Right lobe of liver (tissue), 6 donors: ENCODE results near the gene DCTN5. TPM values are rescaled to one million over a fixed set of nuclear protein-coding genes. Genes with fewer than 3 reads are reported as not detected.

Experiments
- ATAC-seq, 4 donors: fragments of 200-7000 bp; cut with Tn5 transposase; one replicate each; pipeline ENCODE4 v1.9.1; 2020; ENCODE audit warnings: mild to moderate bottlenecking in 4 of 4, moderate library complexity in 4 of 4
- DNase-seq, 3 donors: peaks; one replicate each; pipeline ENCODE4 v3.0.0-alpha.2; 2020
- H3K27ac ChIP-seq, 3 donors: fragments of 200-600 bp; one replicate each; pipeline ENCODE4 v1.8.0; 2022
- H3K27me3 ChIP-seq, 2 donors: fragments of 200-600 bp; one replicate each; pipeline ENCODE4 v1.8.0; 2022
- H3K36me3 ChIP-seq, 4 donors: fragments of 200-600 bp; sonication (generic) in 1 of 4; one replicate each; pipeline versions ENCODE4 v1.5.1 to v1.8.0; 2017 to 2022; ENCODE audit warnings: control low read depth in 1 of 4
- H3K4me1 ChIP-seq, 4 donors: fragments of 200-600 bp; sonication (generic) in 1 of 4; one replicate each; pipeline versions ENCODE4 v1.5.1 to v1.8.0; 2017 to 2022; ENCODE audit warnings: control low read depth in 1 of 4
- H3K4me3 ChIP-seq, 3 donors: fragments of 200-600 bp; one replicate each; pipeline ENCODE4 v1.8.0; 2022
- H3K9me3 ChIP-seq, 4 donors: fragments of 200-600 bp; sonication (generic) in 1 of 4; one replicate each; pipeline versions ENCODE4 v1.5.1 to v1.8.0; 2017 to 2022; ENCODE audit warnings: control low read depth in 1 of 4
- POLR2A ChIP-seq: fragments of 450-650 bp; IDR thresholded peaks from one replicate; pipeline ENCODE4 v1.6.1; 2017; ENCODE audit warnings: antibody characterized with exemption, mild to moderate bottlenecking
- WGBS: methylation state at CpG from one replicate; pipeline ENCODE4 v1.1.6; 2018; ENCODE audit warnings: low coverage, low lambda C conversion rate; ENCODE audit not compliant: insufficient coverage; ENCODE audit errors: missing lambda C conversion rate; 5-methylcytosine and 5-hydroxymethylcytosine counted together
- intact Hi-C, 2 donors: fragments of 100-400 bp; cut with DNase I; formaldehyde crosslinking; loops; one replicate each; pipeline versions ENCODE4 v1.11.2 to v1.14.1; 2022
- total RNA-seq, 6 experiments: library from RNA; depleted of rRNA in 2 of 6; stranded (reverse); fragments of >200 nt in 2 of 6; fragmentation: NEBNext Ultra II Directional in 3 of 6; extraction: Animal tissue kit (Norgen Biotek cat#: 25700) in 3 of 6; gene quantifications; one replicate each; pipeline versions ENCODE4 v1.1.0 to v1.2.4, GENCODE V29; 2016 to 2023
- TF ChIP-seq, protein P1 (sequence below), 4 donors: fragments of 200-600 bp in 3 of 4; fragments of 450-650 bp in 1 of 4; IDR thresholded peaks; one replicate each; pipeline versions ENCODE4 v1.5.1 to v1.8.0; 2016 to 2022; ENCODE audit warnings: antibody characterized with exemption in 4 of 4, mild to moderate bottlenecking in 2 of 4
- donor health status: DM: no; HTN: yes; CAD: no.
- donor health status: DM: no; HTN: no; CAD: no.
- donor health status: DM: no; HTN: no; CAD: no.
- donor health status: DM: no; HTN: yes; CAD: no.
- donor health status: DM: no; HTN: yes; CAD: no.

The DCTN5 gene
- total RNA-seq, 6 experiments from 2014 or later, result 10.0 to 18.9 (median 18.3) TPM

DNA sequence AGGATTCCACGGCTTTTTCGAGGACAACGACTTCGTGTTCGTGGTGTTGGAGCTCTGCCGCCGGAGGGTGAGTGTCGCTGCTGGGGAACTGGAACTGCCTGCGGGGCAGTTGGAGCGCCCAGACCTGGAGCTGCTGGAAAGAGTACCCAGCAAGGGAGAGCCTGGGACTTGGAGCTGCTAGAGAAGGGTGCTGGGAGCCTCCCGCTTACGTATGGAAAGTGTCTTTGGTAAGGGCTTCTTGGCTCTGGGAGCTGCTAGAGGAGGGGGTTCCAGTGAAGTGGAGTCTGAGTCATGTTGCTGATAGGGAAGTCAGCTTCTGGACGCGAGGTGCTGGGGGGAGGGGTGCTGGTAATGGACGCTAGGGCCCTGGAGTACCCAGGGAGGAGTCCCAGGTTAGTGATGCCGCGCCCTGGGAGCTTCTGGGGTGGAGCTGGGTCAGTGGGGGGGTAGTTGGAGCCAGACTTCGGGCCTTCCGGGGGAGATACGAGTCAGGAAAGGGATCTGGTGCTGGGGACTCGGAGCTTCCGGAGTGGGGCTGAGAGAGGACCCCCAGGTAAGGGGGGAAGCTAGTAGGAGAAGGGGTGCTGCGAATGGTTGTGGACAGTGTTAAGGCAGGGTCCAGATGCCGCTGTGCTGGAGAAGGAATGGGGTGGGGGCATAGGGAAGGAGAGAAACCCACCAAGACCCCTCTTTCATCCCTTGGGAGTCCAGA is 38.2 kb downstream of the DCTN5 start:
- peak in 2 of 3 donors; percentile 31 to 44 for DNase-seq
- Histone ChIP-seq H3K9me3 (no peaks in the 10 kb centered on the region), H3K27me3 (no peaks in the 10 kb centered on the region), H3K27ac (no peak overlapping the region), H3K4me3 (peak overlapping the region in 2 of 3 donors; percentile 41 to 51), H3K4me1 (peaks cover 0 to 6% (median 0%) of the 10 kb centered on the region in 4 donors), H3K36me3 (peaks cover 0 to 10% (median 0%) of the 10 kb centered on the region in 4 donors)
- peak in 1 of 4 donors; percentile 15 for ATAC-seq
- TF ChIP-seq, protein P1, sequence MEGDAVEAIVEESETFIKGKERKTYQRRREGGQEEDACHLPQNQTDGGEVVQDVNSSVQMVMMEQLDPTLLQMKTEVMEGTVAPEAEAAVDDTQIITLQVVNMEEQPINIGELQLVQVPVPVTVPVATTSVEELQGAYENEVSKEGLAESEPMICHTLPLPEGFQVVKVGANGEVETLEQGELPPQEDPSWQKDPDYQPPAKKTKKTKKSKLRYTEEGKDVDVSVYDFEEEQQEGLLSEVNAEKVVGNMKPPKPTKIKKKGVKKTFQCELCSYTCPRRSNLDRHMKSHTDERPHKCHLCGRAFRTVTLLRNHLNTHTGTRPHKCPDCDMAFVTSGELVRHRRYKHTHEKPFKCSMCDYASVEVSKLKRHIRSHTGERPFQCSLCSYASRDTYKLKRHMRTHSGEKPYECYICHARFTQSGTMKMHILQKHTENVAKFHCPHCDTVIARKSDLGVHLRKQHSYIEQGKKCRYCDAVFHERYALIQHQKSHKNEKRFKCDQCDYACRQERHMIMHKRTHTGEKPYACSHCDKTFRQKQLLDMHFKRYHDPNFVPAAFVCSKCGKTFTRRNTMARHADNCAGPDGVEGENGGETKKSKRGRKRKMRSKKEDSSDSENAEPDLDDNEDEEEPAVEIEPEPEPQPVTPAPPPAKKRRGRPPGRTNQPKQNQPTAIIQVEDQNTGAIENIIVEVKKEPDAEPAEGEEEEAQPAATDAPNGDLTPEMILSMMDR (IDR thresholded peaks at IDR 0.05), result no peak
- no peak for TF ChIP-seq POLR2A
- 32% methylated on average over 17 of the region's 24 CpGs for WGBS
- intact Hi-C loops, result no loop called here

DNA sequence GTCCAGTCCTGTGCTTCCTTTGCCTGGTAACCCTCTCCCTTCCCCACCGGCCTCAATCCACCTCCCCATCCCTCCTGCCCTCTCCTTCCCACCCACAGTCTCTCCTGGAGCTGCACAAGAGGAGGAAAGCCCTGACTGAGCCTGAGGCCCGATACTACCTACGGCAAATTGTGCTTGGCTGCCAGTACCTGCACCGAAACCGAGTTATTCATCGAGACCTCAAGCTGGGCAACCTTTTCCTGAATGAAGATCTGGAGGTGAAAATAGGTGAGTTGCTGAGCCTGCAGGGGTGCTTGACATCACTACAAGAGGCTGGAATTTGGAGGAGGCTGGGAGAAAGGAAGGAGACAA is 38.7 kb downstream of the DCTN5 start:
- H3K4me1 ChIP-seq, result peaks cover 0 to 6% (median 0%) of the 10 kb centered on the region in 4 donors
- no peak overlapping the region for H3K4me3 ChIP-seq
- ATAC-seq, result no peak
- intact Hi-C loops, result no loop called here
- 54% methylated on average over 6 of the region's 6 CpGs for WGBS
- no peaks in the 10 kb centered on the region for H3K9me3 ChIP-seq
- H3K27me3 ChIP-seq, result no peaks in the 10 kb centered on the region
- TF ChIP-seq POLR2A, result no peak
- TF ChIP-seq, protein P1 (IDR thresholded peaks at IDR 0.05), result no peak
- no peak for DNase-seq
- no peak overlapping the region for H3K27ac ChIP-seq
- H3K36me3 ChIP-seq, result peaks cover 0 to 10% (median 0%) of the 10 kb centered on the region in 4 donors

- Histone ChIP-seq H3K27ac (no peak overlapping the region), H3K27me3 (no peaks in the 10 kb centered on the region), H3K4me3 (no peak overlapping the region), H3K9me3 (no peaks in the 10 kb centered on the region), H3K4me1 (peaks cover 0 to 6% (median 0%) of the 10 kb centered on the region in 4 donors), H3K36me3 (peaks cover 0 to 14% (median 0%) of the 10 kb centered on the region in 4 donors)
- DNase-seq (no peak), ATAC-seq (no peak)
- WGBS, result 100% methylated on average over 1 of the region's 1 CpG
- intact Hi-C loops, result no loop called here
- no peak for TF ChIP-seq POLR2A
- TF ChIP-seq, protein P1 (IDR thresholded peaks at IDR 0.05), result no peak
Observed at GRCh38 chr16:23682181-23682580, 40.9 kb downstream of the DCTN5 start.

- TF ChIP-seq POLR2A, result no peak
- TF ChIP-seq, protein P1 (IDR thresholded peaks at IDR 0.05), result no peak
- no peak overlapping the region for H3K4me3 ChIP-seq
- H3K9me3 ChIP-seq, result no peaks in the 10 kb centered on the region
- no peak overlapping the region for H3K27ac ChIP-seq
- DNase-seq (no peak), ATAC-seq (no peak)
- H3K4me1 ChIP-seq, result peaks cover 0 to 6% (median 0%) of the 10 kb centered on the region in 4 donors
- intact Hi-C loops, result no loop called here
- H3K36me3 ChIP-seq, result peaks cover 0 to 26% (median 3%) of the 10 kb centered on the region in 4 donors
- no peaks in the 10 kb centered on the region for H3K27me3 ChIP-seq
- WGBS, result 90% methylated on average over 2 of the region's 3 CpGs
Observed at GRCh38 chr16:23683487-23683886, 42.2 kb downstream of the DCTN5 start.
